Fibroblast of skin of left quadriceps (primary cell): ENCODE data around the gene GABRR2.
A peak's percentile ranks its signal among the peaks of the same experiment; 100 is the strongest.
"Not testable (repeated sequence)": the region's sequence is repeated elsewhere in the genome, so short reads cannot be mapped to it uniquely, and the experiment has no call there.

Experiments used
- DNase-seq, 2 experiments: peaks; one replicate each; pipeline ENCODE4 v3.0.0-alpha.2; 2013; ENCODE audit warnings: low read depth in 2 of 2

GABRR2 gene

GRCh38 chr6:89324304-89324703, 9.2 kb upstream of the GABRR2 start:
- no peak for DNase-seq

- DNase-seq, result no peak
Observed at GRCh38 chr6:89323511-89323971, 8.4 kb upstream of the GABRR2 start.

- no peak for DNase-seq
Observed at GRCh38 chr6:89321131-89321970, 6.3 kb upstream of the GABRR2 start.

- DNase-seq, result no peak
Observed at GRCh38 chr6:89320012-89320559, 5.0 kb upstream of the GABRR2 start.

- DNase-seq, result no peak
Observed at GRCh38 chr6:89317067-89317466, 2.0 kb upstream of the GABRR2 start.

- DNase-seq, result no peak
Observed at GRCh38 chr6:89314692-89315091, 407 bp downstream of the GABRR2 start.

GRCh38 chr6:89313006-89313405, 2.1 kb downstream of the GABRR2 start:
- peak; percentile 79 to 81 for DNase-seq

GRCh38 chr6:89311853-89312531, 3.1 kb downstream of the GABRR2 start:
- peak in 1 of 2 experiments; percentile 11 for DNase-seq

- DNase-seq, result no peak
Observed at GRCh38 chr6:89311530-89311852, 3.6 kb downstream of the GABRR2 start.

- no peak for DNase-seq
Observed at GRCh38 chr6:89310929-89311328, 4.2 kb downstream of the GABRR2 start.

- DNase-seq, result no peak
Observed at GRCh38 chr6:89308525-89309395, 6.3 kb downstream of the GABRR2 start.

- DNase-seq, result not testable (repeated sequence)
Observed at GRCh38 chr6:89304517-89304916, 10.6 kb downstream of the GABRR2 start.

GRCh38 chr6:89302936-89303335, 12.2 kb downstream of the GABRR2 start:
- no peak for DNase-seq

GRCh38 chr6:89302195-89302770, 12.8 kb downstream of the GABRR2 start:
- no peak for DNase-seq

- no peak for DNase-seq
Observed at GRCh38 chr6:89301586-89302194, 13.4 kb downstream of the GABRR2 start.

- no peak for DNase-seq
Observed at GRCh38 chr6:89299466-89299850, 15.6 kb downstream of the GABRR2 start.

- no peak for DNase-seq
Observed at GRCh38 chr6:89298680-89299465, 16.2 kb downstream of the GABRR2 start.

- peak; percentile 74 to 76 for DNase-seq
Observed at GRCh38 chr6:89297695-89298351, 17.3 kb downstream of the GABRR2 start.

- DNase-seq, result no peak
Observed at GRCh38 chr6:89295981-89296380, 19.1 kb downstream of the GABRR2 start.

GRCh38 chr6:89295116-89295515, 20.0 kb downstream of the GABRR2 start:
- not testable (repeated sequence) for DNase-seq
